GM12801 (cell line): ENCODE results near the gene CEP131.

ENCODE experiments used
- TF ChIP-seq, protein P1 (sequence below): IDR thresholded peaks from one replicate; pipeline ENCODE4 v1.5.1; 2011; ENCODE audit warnings: control low read depth; ENCODE audit not compliant: insufficient read length; ENCODE audit errors: extremely low read depth

CEP131 gene

DNA sequence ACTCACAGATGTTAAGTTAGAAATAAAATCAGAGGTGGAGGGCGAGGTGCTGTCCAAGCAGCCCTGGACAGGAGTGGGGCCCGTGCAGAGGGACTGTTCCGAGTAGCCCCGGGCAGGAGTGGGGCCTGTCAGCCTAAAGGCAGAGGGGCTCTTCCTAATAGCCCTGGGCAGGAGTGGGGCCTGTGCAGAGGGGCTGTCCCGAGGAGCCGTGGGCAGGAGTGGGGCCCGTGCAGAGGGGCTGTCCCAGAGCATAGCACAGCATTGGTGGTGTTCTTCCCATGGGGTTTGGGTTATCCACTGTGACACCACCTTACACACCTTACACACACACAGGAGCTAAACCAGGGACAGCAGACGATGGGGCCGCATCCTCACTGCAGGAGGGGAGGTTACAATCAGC is 10.4 kb downstream of the CEP131 start:
- TF ChIP-seq, protein P1, sequence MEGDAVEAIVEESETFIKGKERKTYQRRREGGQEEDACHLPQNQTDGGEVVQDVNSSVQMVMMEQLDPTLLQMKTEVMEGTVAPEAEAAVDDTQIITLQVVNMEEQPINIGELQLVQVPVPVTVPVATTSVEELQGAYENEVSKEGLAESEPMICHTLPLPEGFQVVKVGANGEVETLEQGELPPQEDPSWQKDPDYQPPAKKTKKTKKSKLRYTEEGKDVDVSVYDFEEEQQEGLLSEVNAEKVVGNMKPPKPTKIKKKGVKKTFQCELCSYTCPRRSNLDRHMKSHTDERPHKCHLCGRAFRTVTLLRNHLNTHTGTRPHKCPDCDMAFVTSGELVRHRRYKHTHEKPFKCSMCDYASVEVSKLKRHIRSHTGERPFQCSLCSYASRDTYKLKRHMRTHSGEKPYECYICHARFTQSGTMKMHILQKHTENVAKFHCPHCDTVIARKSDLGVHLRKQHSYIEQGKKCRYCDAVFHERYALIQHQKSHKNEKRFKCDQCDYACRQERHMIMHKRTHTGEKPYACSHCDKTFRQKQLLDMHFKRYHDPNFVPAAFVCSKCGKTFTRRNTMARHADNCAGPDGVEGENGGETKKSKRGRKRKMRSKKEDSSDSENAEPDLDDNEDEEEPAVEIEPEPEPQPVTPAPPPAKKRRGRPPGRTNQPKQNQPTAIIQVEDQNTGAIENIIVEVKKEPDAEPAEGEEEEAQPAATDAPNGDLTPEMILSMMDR, result no peak

DNA sequence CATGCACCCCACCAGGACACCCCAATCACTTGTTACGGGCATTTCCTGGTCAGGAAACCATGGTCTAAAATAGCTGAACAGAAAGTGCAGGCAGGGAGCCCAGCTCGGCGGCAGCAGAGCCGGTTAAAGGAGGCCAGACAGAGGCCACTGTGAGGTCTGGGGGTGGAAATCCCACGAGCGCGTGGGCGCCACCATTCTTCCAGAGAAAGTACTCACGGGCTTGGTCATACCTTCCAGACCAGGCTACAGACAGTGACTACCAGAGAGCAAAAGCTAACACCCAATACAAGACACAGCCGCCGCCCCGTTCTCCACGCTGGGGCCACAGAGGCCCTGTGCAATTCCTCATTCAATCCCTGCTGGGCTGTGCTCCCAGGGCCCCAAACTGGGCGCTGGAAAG is 11.9 kb downstream of the CEP131 start:
- TF ChIP-seq, protein P1, result no peak

DNA sequence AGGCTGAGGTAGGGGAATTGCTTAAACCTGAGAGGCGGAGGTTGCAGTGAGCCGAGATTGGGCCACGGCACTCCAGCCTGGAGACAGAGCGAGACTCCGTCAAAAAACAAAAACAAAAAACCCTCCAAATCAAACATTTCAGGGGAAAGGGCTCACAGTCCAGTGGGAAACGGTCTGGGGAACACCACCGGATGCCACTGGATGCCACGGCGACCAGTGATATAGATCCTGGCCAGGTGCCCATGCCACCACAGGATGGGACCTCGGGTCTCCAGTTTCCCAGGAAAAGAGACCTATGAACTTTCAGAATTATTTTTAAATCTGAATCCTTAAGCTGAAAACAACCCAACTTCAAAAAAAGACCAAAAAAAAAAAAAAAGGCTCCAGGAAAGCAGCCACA is 12.3 kb downstream of the CEP131 start:
- TF ChIP-seq, protein P1, result no peak

DNA sequence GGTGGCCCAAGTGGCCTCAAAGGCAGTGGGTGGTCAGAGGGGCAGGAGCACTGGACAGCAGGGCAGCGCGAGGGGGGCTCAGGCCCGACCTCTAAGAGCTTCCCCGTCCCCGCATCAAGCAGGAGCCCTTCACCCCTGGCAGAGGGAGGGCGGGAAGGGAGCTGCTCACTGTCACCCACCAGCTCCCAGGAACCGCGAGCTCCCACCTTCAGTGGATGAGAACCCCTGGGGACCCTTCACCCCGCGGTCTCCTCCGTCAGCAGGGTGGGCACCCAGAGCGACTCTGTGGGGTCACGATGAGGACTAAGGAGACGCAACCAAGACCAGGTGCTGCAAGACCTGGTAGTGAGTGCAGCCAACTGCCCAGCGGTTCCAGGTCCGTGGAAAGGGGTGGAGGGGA is 13.6 kb downstream of the CEP131 start:
- TF ChIP-seq, protein P1, result no peak

DNA sequence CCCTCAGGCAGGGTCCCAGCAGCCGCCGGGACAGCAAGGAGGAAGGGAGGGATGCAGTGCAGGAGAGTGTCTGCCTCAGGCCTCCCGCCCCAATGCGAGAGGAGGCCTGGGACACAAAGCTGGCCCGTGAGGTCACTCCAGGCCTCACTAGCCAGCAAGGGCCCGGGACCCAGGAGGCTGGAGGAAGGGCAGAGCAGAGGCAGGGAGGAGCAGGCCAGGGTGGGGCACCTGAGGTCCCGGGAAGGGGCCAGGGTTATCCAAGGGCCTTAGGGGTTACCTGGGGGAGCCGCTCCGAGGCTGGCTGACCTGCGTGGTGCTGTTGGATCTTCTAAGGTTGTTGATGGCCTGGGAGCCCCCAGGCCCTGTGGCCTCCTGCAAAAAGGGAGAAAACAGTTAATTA is 14.1 kb downstream of the CEP131 start:
- TF ChIP-seq, protein P1, result no peak

DNA sequence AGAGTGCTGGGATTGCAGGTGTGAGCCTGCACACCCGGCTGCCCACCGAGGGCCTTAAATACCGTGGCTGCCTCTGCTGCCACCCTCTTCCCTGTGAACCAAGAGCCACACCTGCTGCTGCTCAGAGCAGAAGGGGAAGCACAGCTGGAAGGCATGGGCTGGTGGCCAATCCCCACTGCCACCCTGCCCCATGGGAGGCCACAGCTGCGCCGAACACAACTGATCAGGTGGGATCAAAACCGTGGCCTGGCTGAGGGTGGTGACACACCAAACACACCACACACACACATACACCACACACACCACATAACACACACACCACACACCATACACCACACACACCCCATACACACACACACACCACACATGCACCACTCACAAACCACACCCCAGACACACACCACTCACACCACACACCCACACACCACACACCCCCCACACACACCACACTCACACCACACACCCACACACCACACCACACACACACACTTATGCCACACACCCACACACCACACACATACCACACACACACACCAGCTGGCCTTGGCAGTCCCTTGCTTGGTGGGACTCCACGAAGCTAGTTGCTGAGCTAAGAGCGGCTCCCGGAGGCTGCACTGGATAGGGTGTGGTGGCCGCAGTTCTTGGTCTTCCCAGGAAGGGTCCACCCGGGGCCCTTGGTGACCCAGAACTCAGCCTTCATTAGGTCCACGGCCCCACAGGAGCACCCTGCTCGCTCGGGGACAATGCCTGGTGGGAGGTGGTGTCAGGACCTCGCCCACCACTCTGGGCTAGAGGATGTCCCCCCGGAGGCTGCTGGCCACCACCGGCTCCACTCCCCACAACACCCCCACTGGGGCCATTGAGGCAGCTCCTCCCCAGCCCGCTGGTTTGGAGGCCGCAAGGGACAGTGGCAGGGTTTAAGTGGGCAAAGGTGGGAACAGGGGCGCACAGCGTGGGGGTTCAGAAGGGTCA is 14.9 kb downstream of the CEP131 start:
- TF ChIP-seq, protein P1, result no peak

DNA sequence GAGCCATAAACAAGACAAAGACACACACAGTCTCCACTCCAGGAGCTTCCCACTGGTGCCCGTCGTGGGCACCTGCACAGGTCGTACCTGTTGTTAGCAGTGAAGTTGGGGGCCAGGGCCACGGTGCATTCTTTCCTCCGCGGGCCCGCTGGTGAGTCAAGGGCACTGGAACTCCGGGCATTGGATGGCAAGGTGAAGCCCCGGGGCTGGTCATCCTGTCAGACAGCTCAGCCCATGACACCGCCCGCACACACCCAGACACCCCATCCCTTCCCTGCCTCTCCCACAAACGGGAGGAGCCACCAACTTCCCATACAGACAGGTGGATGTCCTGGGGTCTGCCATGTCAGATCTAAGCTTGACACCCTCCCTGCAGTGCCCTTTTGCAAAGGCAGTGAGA is 16.1 kb downstream of the CEP131 start:
- TF ChIP-seq, protein P1, result no peak
